Stimulated activated naive CD4-positive, alpha-beta T cell (primary cell): ENCODE data around the gene COL4A2.

Source experiments
- DNase-seq, 6 experiments: peaks; one replicate each; lab custom pipeline; 2025; lab: John Stamatoyannopoulos, UW

Gene COL4A2

DNA sequence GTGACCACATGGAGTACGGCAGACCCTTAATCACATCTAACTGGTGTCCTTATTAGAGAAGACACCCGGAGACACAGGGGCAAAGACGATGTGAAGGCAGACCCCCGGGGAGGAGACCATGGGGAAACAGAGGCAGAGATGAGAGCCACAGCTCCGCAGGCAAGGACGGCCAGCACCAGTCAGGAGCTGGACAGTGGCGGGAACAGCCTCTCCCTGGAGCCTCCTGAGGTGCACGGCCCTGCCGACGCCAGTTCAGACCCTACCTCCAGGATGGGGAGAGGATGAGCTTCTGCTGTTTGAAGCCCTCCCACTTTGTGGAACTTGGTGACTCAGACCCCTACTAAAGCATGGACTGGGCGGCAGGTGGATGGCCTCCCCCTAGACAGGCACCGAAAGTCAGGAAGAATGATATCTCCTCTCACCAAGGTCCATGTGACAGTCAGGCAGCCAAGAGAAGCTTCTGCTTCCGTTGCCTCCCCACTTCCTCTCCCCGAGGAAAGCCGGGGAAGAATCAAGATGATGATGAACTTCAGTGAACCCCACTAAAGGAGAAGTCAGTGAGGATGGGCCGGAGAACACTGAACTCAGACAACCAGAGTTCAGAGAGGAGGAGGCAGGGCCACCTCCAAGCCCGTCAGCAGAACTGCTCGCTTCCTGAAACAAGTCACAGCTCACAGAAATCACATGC lies 229.1 kb downstream of the COL4A2 start:
- DNase-seq, result no peak

GRCh38 chr13:110538632-110539031 lies 231.5 kb downstream of the COL4A2 start:
- no peak for DNase-seq

DNA sequence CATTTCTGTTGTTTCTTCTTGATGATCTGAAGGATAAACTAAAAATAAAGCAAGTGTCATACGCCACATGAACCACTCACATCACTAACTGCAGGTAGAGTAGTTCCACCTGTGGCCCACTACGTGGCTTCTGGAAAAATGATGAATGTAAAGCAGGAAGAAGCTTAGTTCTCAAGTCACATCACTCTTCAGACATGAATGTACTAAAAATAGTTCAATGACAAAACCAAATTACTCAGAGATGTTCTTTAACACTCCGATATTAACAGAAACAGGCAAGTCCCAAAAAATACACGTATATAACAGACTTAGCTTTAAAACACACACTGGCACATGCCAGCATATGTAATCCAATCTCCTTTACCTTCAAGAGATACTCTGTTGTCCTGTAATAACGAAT lies 232.8 kb downstream of the COL4A2 start:
- DNase-seq, result no peak

GRCh38 chr13:110540871-110541525 lies 233.9 kb downstream of the COL4A2 start:
- DNase-seq, result no peak

GRCh38 chr13:110541526-110541920 lies 234.4 kb downstream of the COL4A2 start:
- DNase-seq, result no peak

- no peak for DNase-seq
These were observed 235.2 kb downstream of the COL4A2 start for GRCh38 chr13:110542169-110542796.

DNA sequence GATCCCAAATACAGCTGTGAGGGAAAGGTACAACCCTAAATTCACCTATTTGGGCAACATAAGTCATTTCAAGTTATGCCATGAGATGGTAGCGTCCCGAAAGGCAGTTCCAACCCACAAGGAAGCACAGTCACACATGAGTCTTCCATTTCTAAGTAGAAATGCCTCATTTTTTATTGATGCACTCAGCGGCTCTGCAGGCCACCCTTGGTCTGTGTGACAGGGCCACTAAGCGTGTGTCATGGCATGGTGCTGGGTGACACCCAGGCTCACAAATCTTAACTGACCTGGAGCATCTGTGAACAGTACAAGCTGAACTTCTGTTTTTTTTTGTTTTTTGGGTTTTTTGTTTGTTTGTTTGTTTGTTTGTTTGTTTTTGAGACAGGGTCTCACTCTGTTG lies 239.3 kb downstream of the COL4A2 start:
- no peak for DNase-seq

GRCh38 chr13:110546926-110547325 lies 239.8 kb downstream of the COL4A2 start:
- no peak for DNase-seq

- DNase-seq, result no peak
These were observed 242.1 kb downstream of the COL4A2 start for GRCh38 chr13:110548891-110549794.

DNA sequence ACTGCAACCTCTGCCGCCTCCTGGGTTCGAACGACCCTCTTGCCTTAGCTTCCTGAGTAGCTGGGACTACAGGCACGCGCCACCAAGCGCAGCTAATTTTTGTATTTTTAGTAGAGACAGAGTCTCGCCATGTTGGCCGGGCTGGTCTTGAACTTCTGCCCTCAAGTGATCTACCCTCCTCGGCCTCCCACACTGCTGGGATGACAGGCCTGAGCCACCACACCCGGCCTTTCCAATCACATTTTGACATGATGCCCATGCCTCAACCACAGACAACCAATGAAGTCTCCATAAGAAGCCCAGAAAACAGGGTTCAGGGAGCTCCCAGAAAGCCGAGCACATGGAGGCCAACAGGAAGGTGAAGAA lies 242.7 kb downstream of the COL4A2 start:
- DNase-seq, result no peak

- no peak for DNase-seq
These were observed 244.2 kb downstream of the COL4A2 start for GRCh38 chr13:110551284-110551683.

DNA sequence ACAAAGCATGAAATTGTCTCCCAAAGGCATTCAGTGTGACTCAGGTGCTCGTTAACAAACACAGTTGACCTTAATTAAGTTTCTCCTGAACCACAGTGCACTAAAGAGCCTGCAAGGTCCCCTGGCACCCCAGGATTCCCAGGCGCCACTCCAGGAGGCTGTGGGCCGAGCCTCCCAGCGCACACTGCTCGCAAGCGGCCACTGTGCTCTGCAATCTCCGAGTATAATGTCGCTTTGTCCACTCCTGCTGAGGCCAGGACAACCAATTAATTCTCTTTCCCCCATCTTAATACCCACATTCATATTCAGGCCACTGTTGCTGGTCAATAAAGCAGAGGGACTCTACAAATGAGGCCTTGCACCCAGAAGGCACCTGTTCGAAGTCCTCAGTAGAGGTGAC lies 245.7 kb downstream of the COL4A2 start:
- no peak for DNase-seq

GRCh38 chr13:110553417-110553816 lies 246.3 kb downstream of the COL4A2 start:
- no peak for DNase-seq

GRCh38 chr13:110554227-110554836 lies 247.2 kb downstream of the COL4A2 start:
- no peak for DNase-seq

- no peak for DNase-seq
These were observed 247.9 kb downstream of the COL4A2 start for GRCh38 chr13:110554946-110555345.

GRCh38 chr13:110555601-110556223 lies 248.6 kb downstream of the COL4A2 start:
- no peak for DNase-seq

GRCh38 chr13:110556224-110556606 lies 249.1 kb downstream of the COL4A2 start:
- no peak for DNase-seq

DNA sequence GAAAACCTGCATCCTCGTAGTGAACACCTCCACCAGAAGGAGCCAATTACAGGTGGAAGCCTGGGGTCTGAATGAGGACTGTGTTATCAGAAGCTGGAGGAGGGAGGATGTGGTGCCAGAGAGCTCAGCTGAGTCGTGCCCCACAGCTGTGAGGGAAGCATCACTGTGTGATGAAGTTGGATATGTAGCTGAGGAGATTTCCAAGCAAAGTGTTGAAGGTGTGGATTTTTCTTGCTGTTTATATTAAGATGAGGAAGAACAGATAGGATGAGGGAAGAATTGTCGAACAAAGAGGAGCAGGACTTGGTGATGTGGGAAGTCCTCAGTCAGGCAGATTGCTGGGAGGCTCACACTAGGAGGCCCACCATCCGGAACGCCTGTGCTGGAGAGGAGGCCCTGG lies 250.0 kb downstream of the COL4A2 start:
- no peak for DNase-seq

- no peak for DNase-seq
These were observed 250.7 kb downstream of the COL4A2 start for GRCh38 chr13:110557610-110558305.

DNA sequence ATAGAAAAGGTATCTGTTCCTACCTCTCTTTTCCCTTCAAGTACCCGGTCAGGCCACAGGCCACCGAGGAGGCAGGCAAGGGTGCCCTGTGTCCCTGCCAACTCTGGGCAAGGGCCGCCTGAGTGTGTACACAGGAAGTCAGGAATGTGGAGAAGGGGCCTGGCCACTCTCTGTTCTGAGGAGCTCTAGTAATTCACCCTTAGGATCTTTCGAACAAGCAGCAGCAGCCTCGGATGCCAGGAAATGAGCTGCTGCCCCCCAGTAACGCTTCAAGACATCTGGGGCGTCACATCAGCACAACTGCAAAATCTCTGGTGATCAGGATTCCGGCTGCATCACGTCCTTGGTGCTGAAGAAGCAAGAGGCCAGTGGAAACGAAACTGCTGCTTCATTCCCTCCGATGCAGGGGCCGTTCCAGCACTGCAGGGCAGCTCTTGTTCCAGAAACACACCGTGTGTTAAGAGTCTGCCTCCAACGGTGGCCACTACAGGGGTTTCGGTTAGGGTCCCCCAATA lies 252.4 kb downstream of the COL4A2 start:
- DNase-seq, result no peak

DNA sequence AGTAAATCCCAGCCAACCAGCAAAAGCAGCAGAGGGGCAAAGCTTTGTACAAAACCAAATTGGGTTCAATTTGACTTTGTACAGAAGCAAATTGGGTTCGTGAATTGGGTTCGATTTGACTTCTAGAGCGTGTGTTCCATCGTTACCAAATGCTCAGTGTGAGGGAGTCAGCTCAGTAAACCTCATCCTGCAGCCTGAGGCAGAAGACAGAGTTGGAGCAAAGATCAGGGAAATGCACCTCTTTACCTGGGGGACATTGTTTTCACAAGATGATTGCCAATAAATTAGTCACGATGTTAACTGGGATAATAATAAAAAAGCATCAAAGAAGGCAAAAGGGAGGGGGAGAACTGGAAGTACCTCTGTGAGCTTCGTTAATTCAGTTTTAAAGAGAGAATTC lies 252.9 kb downstream of the COL4A2 start:
- DNase-seq, result no peak
